ENCODE measurements around the gene SEC14L6. TPM values are rescaled to one million over a fixed set of nuclear protein-coding genes. Genes with fewer than 3 reads are reported as not detected.
"Not testable (repeated sequence)": the region's sequence is repeated elsewhere in the genome, so short reads cannot be mapped to it uniquely, and the experiment has no call there.

SEC14L6 gene
- polyA plus RNA-seq, 1 experiment: 0.06 TPM

GRCh38 chr22:30561402-30562189, 15.1 kb upstream of the SEC14L6 start:
- Histone ChIP-seq H3K27me3 (ENCODE audit: control insufficient read depth, insufficient read depth, low read length) (peaks cover 17% of the 10 kb centered on the region), H3K4me3 (ENCODE audit: low read depth, low read length) (no peak overlapping the region), H3K9me3 (ENCODE audit: control insufficient read depth, insufficient read depth, low read length) (no peaks in the 10 kb centered on the region), H3K27ac (ENCODE audit: low read depth, low read length) (no peak overlapping the region)
- TF ChIP-seq CTCF (IDR thresholded peaks at IDR 0.05; ENCODE audit: low read depth, low read length): no peak
- DNase-seq (ENCODE audit: low read depth, low spot score): no peak
- ChIA-PET CTCF (no interaction called here), POLR2A (interaction anchor here (0.6 kb wide), 1 partner anchor 72 kb away, joined by 3 read pairs; no protein-coding TSS in a partner anchor)

GRCh38 chr22:30560643-30561202, 14.2 kb upstream of the SEC14L6 start:
- CTCF ChIA-PET: not testable (repeated sequence)

GRCh38 chr22:30559889-30560288, 13.3 kb upstream of the SEC14L6 start:
- POLR2A ChIA-PET: no interaction called here
- CTCF ChIA-PET: no interaction called here
- peaks cover 4% of the 10 kb centered on the region; the same call in 1 of the 2 replicates for H3K9me3 ChIP-seq (ENCODE audit: control insufficient read depth, insufficient read depth, low read length)
- no peak for TF ChIP-seq CTCF (IDR thresholded peaks at IDR 0.05; ENCODE audit: low read depth, low read length)
- peaks cover 8% of the 10 kb centered on the region for H3K27me3 ChIP-seq (ENCODE audit: control insufficient read depth, insufficient read depth, low read length)
- no peak overlapping the region for H3K4me3 ChIP-seq (ENCODE audit: low read depth, low read length)
- no peak for DNase-seq (ENCODE audit: low read depth, low spot score)
- no peak overlapping the region for H3K27ac ChIP-seq (ENCODE audit: low read depth, low read length)

More at GRCh38 chr22:30560643-30561202, 14.2 kb upstream of the SEC14L6 start:
- H3K27ac ChIP-seq (ENCODE audit: low read depth, low read length); POLR2A ChIA-PET; H3K4me3 ChIP-seq (ENCODE audit: low read depth, low read length); DNase-seq (ENCODE audit: low read depth, low spot score); H3K9me3 ChIP-seq (ENCODE audit: control insufficient read depth, insufficient read depth, low read length): not testable (repeated sequence)
- peaks cover 10% of the 10 kb centered on the region for H3K27me3 ChIP-seq (ENCODE audit: control insufficient read depth, insufficient read depth, low read length)

GRCh38 chr22:30557243-30557642, 10.7 kb upstream of the SEC14L6 start:
- H3K27ac ChIP-seq (ENCODE audit: low read depth, low read length): no peak overlapping the region
- TF ChIP-seq CTCF (IDR thresholded peaks at IDR 0.05; ENCODE audit: low read depth, low read length): no peak
- no peak for DNase-seq (ENCODE audit: low read depth, low spot score)
- no peak overlapping the region for H3K4me3 ChIP-seq (ENCODE audit: low read depth, low read length)
- peaks cover 13% of the 10 kb centered on the region for H3K27me3 ChIP-seq (ENCODE audit: control insufficient read depth, insufficient read depth, low read length)
- CTCF ChIA-PET: interaction anchor here (0.8 kb wide), 1 partner anchor 72 kb away, joined by 3 read pairs; no protein-coding TSS in a partner anchor
- H3K9me3 ChIP-seq (ENCODE audit: control insufficient read depth, insufficient read depth, low read length): peaks cover 4% of the 10 kb centered on the region; the same call in 1 of the 2 replicates
- POLR2A ChIA-PET: no interaction called here

GRCh38 chr22:30556388-30556787, 9.8 kb upstream of the SEC14L6 start:
- no peak overlapping the region for H3K27ac ChIP-seq (ENCODE audit: low read depth, low read length)
- H3K27me3 ChIP-seq (ENCODE audit: control insufficient read depth, insufficient read depth, low read length): peaks cover 8% of the 10 kb centered on the region
- DNase-seq (ENCODE audit: low read depth, low spot score): no peak
- no peak overlapping the region for H3K4me3 ChIP-seq (ENCODE audit: low read depth, low read length)
- H3K9me3 ChIP-seq (ENCODE audit: control insufficient read depth, insufficient read depth, low read length): peaks cover 4% of the 10 kb centered on the region; the same call in 1 of the 2 replicates
- TF ChIP-seq CTCF (IDR thresholded peaks at IDR 0.05; ENCODE audit: low read depth, low read length): no peak
- CTCF ChIA-PET: no interaction called here
- POLR2A ChIA-PET: no interaction called here
